GM06990 (cell line): Measurements from ENCODE around the gene FAM9C.
A peak's percentile ranks its signal among the peaks of the same experiment; 100 is the strongest.

Experiments
- DNase-seq: peaks from one replicate; pipeline ENCODE4 v3.0.0-alpha.2; 2011; ENCODE audit not compliant: insufficient read length; ENCODE audit errors: extremely low read depth
- H3K27me3 ChIP-seq: replicated peaks from 2 replicates; pipeline ENCODE4 v1.6.0; 2011; ENCODE audit warnings: low read length; ENCODE audit not compliant: control insufficient read depth, insufficient read depth
- H3K36me3 ChIP-seq: 2 replicates; pipeline ENCODE4 v1.5.1; 2011; ENCODE audit warnings: low read length; ENCODE audit not compliant: control insufficient read depth, insufficient read depth
- H3K4me3 ChIP-seq: replicated peaks from 2 replicates; pipeline ENCODE4 v1.5.1; 2011; ENCODE audit warnings: low read depth, mild to moderate bottlenecking, control low read depth, low read length
- CTCF ChIP-seq: IDR thresholded peaks from 2 replicates; pipeline ENCODE4 v1.5.1; 2011; ENCODE audit warnings: low read length, control low read depth, mild to moderate bottlenecking, inconsistent platforms; ENCODE audit not compliant: insufficient read depth, poor library complexity, severe bottlenecking

Gene FAM9C

GRCh38 chrX:13001961-13002671 is 42.3 kb downstream of the FAM9C start:
- no peaks in the 10 kb centered on the region for H3K27me3 ChIP-seq
- H3K36me3 ChIP-seq, result no peaks in the 10 kb centered on the region
- H3K4me3 ChIP-seq, result no peak overlapping the region
- TF ChIP-seq CTCF, result no peak
- DNase-seq, result no peak

- no peak for DNase-seq
- Histone ChIP-seq H3K4me3 (no peak overlapping the region), H3K36me3 (no peaks in the 10 kb centered on the region), H3K27me3 (no peaks in the 10 kb centered on the region)
- no peak for TF ChIP-seq CTCF
Observed at GRCh38 chrX:13001097-13001496, 43.3 kb downstream of the FAM9C start.

- H3K4me3 ChIP-seq, result 0 out of 2 replicates have a peak overlapping the region, but pooled peaks have one; percentile 8
- TF ChIP-seq CTCF, result no peak
- peak; percentile 77 for DNase-seq
Observed at GRCh38 chrX:13000301-13000811, 44.1 kb downstream of the FAM9C start.

GRCh38 chrX:12999422-12999821 is 45.0 kb downstream of the FAM9C start:
- TF ChIP-seq CTCF, result no peak
- Histone ChIP-seq H3K27me3 (no peaks in the 10 kb centered on the region), H3K4me3 (peak overlapping the region; percentile 37), H3K36me3 (no peaks in the 10 kb centered on the region)
- DNase-seq, result peak; percentile 57

More at GRCh38 chrX:13000301-13000811, 44.1 kb downstream of the FAM9C start:
- H3K36me3 ChIP-seq, result no peaks in the 10 kb centered on the region
- H3K27me3 ChIP-seq, result no peaks in the 10 kb centered on the region

- TF ChIP-seq CTCF, result no peak
- no peak for DNase-seq
- H3K36me3 ChIP-seq, result no peaks in the 10 kb centered on the region
- H3K4me3 ChIP-seq, result no peak overlapping the region
- H3K27me3 ChIP-seq, result no peaks in the 10 kb centered on the region
Observed at GRCh38 chrX:12997906-12998687, 46.3 kb downstream of the FAM9C start.
